WTC11 (cell line): ENCODE results near the gene SAYSD1.

Experiments used
- NFYB ChIP-seq: sonication (generic); formaldehyde crosslinking; conservative IDR thresholded peaks from 2 replicates; pipeline ENCODE4 v1.8.0; 2022; ENCODE audit warnings: low read depth, missing genetic modification reagents
- SMAD4 ChIP-seq: sonication (generic); formaldehyde crosslinking; IDR thresholded peaks from 2 replicates; pipeline ENCODE4 v1.8.0; 2022; ENCODE audit warnings: mild to moderate bottlenecking, missing genetic modification reagents
- TF ChIP-seq, protein P1 (sequence below): fragments of 200-600 bp; IDR thresholded peaks from 2 replicates; pipeline ENCODE4 v1.8.0; 2022; ENCODE audit warnings: antibody characterized with exemption
- TF ChIP-seq, protein P2 (sequence below): sonication (generic); formaldehyde crosslinking; IDR thresholded peaks from 2 replicates; pipeline ENCODE4 v1.8.1; 2023; ENCODE audit warnings: mild to moderate bottlenecking, missing genetic modification reagents, moderate library complexity
- TF ChIP-seq, protein P3 (sequence below): sonication (generic); formaldehyde crosslinking; IDR thresholded peaks from 2 replicates; pipeline ENCODE4 v1.8.0; 2022; ENCODE audit warnings: mild to moderate bottlenecking, missing genetic modification reagents
- TF ChIP-seq, protein P4 (sequence below): sonication (generic); formaldehyde crosslinking; IDR thresholded peaks from 2 replicates; pipeline ENCODE4 v1.8.1; 2022; ENCODE audit warnings: low read depth, mild to moderate bottlenecking, moderate library complexity, missing genetic modification reagents, borderline replicate concordance

DNA sequence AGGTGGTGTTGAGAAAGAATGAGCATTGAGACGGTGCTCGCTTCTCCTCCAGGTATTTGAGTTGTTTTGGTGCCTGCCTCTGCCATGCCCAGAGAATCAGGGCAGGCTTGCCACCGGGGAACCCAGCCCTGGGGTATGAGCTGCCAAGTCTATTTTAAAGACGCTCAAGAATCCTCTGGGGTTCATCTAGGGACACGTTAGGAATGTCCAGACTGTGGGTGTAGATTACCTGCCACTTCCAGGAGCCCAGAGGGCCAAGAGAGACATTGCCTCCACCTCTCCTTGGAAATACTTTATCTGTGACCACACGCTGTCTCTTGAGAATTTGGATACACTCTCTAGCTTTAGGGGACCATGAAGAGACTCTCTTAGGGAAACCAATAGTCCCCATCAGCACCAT lies 28.3 kb downstream of the SAYSD1 start:
- TF ChIP-seq SMAD4 (CRISPR knock-in tag) (no peak), NFYB (CRISPR knock-in tag) (no peak)
- TF ChIP-seq, protein P1, sequence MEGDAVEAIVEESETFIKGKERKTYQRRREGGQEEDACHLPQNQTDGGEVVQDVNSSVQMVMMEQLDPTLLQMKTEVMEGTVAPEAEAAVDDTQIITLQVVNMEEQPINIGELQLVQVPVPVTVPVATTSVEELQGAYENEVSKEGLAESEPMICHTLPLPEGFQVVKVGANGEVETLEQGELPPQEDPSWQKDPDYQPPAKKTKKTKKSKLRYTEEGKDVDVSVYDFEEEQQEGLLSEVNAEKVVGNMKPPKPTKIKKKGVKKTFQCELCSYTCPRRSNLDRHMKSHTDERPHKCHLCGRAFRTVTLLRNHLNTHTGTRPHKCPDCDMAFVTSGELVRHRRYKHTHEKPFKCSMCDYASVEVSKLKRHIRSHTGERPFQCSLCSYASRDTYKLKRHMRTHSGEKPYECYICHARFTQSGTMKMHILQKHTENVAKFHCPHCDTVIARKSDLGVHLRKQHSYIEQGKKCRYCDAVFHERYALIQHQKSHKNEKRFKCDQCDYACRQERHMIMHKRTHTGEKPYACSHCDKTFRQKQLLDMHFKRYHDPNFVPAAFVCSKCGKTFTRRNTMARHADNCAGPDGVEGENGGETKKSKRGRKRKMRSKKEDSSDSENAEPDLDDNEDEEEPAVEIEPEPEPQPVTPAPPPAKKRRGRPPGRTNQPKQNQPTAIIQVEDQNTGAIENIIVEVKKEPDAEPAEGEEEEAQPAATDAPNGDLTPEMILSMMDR: no peak
- TF ChIP-seq, protein P2, sequence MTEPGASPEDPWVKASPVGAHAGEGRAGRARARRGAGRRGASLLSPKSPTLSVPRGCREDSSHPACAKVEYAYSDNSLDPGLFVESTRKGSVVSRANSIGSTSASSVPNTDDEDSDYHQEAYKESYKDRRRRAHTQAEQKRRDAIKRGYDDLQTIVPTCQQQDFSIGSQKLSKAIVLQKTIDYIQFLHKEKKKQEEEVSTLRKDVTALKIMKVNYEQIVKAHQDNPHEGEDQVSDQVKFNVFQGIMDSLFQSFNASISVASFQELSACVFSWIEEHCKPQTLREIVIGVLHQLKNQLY (CRISPR knock-in tag): no peak
- TF ChIP-seq, protein P3, sequence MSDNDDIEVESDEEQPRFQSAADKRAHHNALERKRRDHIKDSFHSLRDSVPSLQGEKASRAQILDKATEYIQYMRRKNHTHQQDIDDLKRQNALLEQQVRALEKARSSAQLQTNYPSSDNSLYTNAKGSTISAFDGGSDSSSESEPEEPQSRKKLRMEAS: no peak
- TF ChIP-seq, protein P4, sequence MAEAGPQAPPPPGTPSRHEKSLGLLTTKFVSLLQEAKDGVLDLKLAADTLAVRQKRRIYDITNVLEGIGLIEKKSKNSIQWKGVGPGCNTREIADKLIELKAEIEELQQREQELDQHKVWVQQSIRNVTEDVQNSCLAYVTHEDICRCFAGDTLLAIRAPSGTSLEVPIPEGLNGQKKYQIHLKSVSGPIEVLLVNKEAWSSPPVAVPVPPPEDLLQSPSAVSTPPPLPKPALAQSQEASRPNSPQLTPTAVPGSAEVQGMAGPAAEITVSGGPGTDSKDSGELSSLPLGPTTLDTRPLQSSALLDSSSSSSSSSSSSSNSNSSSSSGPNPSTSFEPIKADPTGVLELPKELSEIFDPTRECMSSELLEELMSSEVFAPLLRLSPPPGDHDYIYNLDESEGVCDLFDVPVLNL (CRISPR knock-in tag): no peak
